CD14-positive monocyte (primary cell): ENCODE data around the gene FXYD3. TPM values are rescaled to one million over a fixed set of nuclear protein-coding genes. Genes with fewer than 3 reads are reported as not detected.

Source experiments
- DNase-seq, 3 donors: peaks; one replicate each; pipeline ENCODE4 v3.0.0-alpha.2; 2011 to 2022
- H2AFZ ChIP-seq: 2 replicates; pipeline ENCODE4 v1.6.0; 2012; ENCODE audit warnings: mild to moderate bottlenecking, low read depth, low read length, inconsistent platforms; ENCODE audit not compliant: insufficient read depth, poor library complexity, severe bottlenecking
- H3K27ac ChIP-seq, 2 donors: 1 replicate in 1 of 2; 2 replicates in 1 of 2; pipeline ENCODE4 v1.5.1; 2012 to 2013; ENCODE audit warnings: low read length in 2 of 2, control low read depth in 1 of 2, inconsistent platforms in 1 of 2, low read depth in 1 of 2, mild to moderate bottlenecking in 1 of 2
- H3K27me3 ChIP-seq, 2 donors: one replicate each; pipeline versions ENCODE4 v1.6.0 to v1.6.1; 2011 to 2013; ENCODE audit warnings: low read length in 2 of 2; ENCODE audit not compliant: control insufficient read depth in 2 of 2, insufficient read depth in 2 of 2
- H3K36me3 ChIP-seq, 2 donors: replicated peaks in 1 of 2; 1 replicate in 1 of 2; 2 replicates in 1 of 2; pipeline versions ENCODE4 v1.5.1 to v1.6.1; 2012 to 2013; ENCODE audit warnings: low read length in 2 of 2, control low read depth in 1 of 2, inconsistent platforms in 1 of 2, mild to moderate bottlenecking in 1 of 2; ENCODE audit not compliant: insufficient read depth in 2 of 2, control insufficient read depth in 1 of 2
- H3K4me1 ChIP-seq, 2 donors: 1 replicate in 1 of 2; 2 replicates in 1 of 2; pipeline versions ENCODE4 v1.5.1 to v1.6.1; 2012 to 2013; ENCODE audit warnings: low read length in 2 of 2, control low read depth in 1 of 2, inconsistent platforms in 1 of 2, mild to moderate bottlenecking in 1 of 2, moderate library complexity in 1 of 2; ENCODE audit not compliant: insufficient read depth in 2 of 2, control insufficient read depth in 1 of 2
- H3K4me2 ChIP-seq: replicated peaks from 2 replicates; pipeline ENCODE3; 2012; ENCODE audit warnings: low read length, moderate library complexity, mild to moderate bottlenecking; ENCODE audit not compliant: poor library complexity, severe bottlenecking; ENCODE audit errors: extremely low read depth
- H3K4me3 ChIP-seq, 3 experiments: fragments of 200-600 bp in 1 of 3; sonication (generic) in 1 of 3; replicated peaks in 1 of 3; 1 replicate in 2 of 3; 2 replicates in 1 of 3; pipeline ENCODE4 v1.5.1; 2011 to 2013; ENCODE audit warnings: low read length in 3 of 3, mild to moderate bottlenecking in 3 of 3, control low read depth in 2 of 3, low read depth in 2 of 3, inconsistent platforms in 1 of 3, moderate library complexity in 1 of 3
- H3K79me2 ChIP-seq: 2 replicates; pipeline ENCODE4 v1.6.0; 2012; ENCODE audit warnings: mild to moderate bottlenecking, control low read depth, inconsistent platforms, low read length, moderate library complexity; ENCODE audit not compliant: insufficient read depth
- H3K9ac ChIP-seq: 2 replicates; pipeline ENCODE4 v1.6.0; 2017; ENCODE audit warnings: low read length, mild to moderate bottlenecking; ENCODE audit not compliant: insufficient read depth, poor library complexity, severe bottlenecking
- H3K9me3 ChIP-seq, 2 donors: replicated peaks in 1 of 2; 1 replicate in 1 of 2; 2 replicates in 1 of 2; pipeline versions ENCODE4 v1.5.1 to v1.6.1; 2012 to 2013; ENCODE audit warnings: low read length in 2 of 2, control low read depth in 1 of 2; ENCODE audit not compliant: control insufficient read depth in 1 of 2, insufficient read depth in 1 of 2
- H4K20me1 ChIP-seq: 2 replicates; pipeline ENCODE4 v1.6.0; 2012; ENCODE audit warnings: mild to moderate bottlenecking, low read length, control low read depth, moderate library complexity; ENCODE audit not compliant: insufficient read depth
- H3K27ac Mint-ChIP-seq, 7 donors: one replicate each; pipeline ENCODE4 v1.8.0; 2020; ENCODE audit warnings: mild to moderate bottlenecking in 7 of 7, mixed read lengths in 7 of 7, moderate library complexity in 6 of 7, inconsistent platforms in 2 of 7
- H3K27me3 Mint-ChIP-seq, 3 donors: one replicate each; pipeline ENCODE4 v1.8.0; 2021 to 2022; ENCODE audit warnings: low read depth in 3 of 3, mild to moderate bottlenecking in 3 of 3, mixed read lengths in 3 of 3, moderate library complexity in 3 of 3, inconsistent platforms in 1 of 3
- H3K36me3 Mint-ChIP-seq, 2 donors: one replicate each; pipeline ENCODE4 v1.8.0; 2020; ENCODE audit warnings: mixed read lengths in 2 of 2, inconsistent platforms in 1 of 2, mild to moderate bottlenecking in 1 of 2
- H3K4me1 Mint-ChIP-seq: one replicate; pipeline ENCODE4 v1.8.0; 2020; ENCODE audit warnings: mild to moderate bottlenecking, mixed read lengths
- H3K4me3 Mint-ChIP-seq, 2 donors: one replicate each; pipeline ENCODE4 v1.8.0; 2020; ENCODE audit warnings: mild to moderate bottlenecking in 2 of 2, mixed read lengths in 2 of 2, moderate library complexity in 1 of 2
- H3K9me3 Mint-ChIP-seq, 7 donors: one replicate each; pipeline ENCODE4 v1.8.0; 2020 to 2022; ENCODE audit warnings: mixed read lengths in 7 of 7, mild to moderate bottlenecking in 6 of 7, moderate library complexity in 6 of 7, inconsistent platforms in 2 of 7
- WGBS: methylation state at CpG from one replicate; pipeline ENCODE4 v1.1.5; 2013; ENCODE audit warnings: missing lambda C conversion rate; ENCODE audit not compliant: insufficient coverage; 5-methylcytosine and 5-hydroxymethylcytosine counted together
- intact Hi-C, 2 donors: fragments of 100-400 bp; cut with micrococcal nuclease; formaldehyde crosslinking; loops; one replicate each; pipeline versions ENCODE4 v1.15.0 to v1.15.1; 2023
- polyA plus RNA-seq, 3 donors: library from polyadenylated mRNA; depleted of rRNA in 1 of 3; unstranded in 2 of 3; stranded (reverse) in 1 of 3; fragments of 300-500 nt in 2 of 3; fragments of >200 nt in 1 of 3; fragmentation: Illumina TruSeq in 2 of 3; gene quantifications; 1 replicate in 2 of 3; 2 replicates in 1 of 3; pipeline ENCODE4 v1.2.3, GENCODE V29; 2012 to 2021
- TF ChIP-seq, protein P1 (sequence below): fragments of 200-600 bp; IDR thresholded peaks from one replicate; pipeline ENCODE4 v1.8.0; 2022; ENCODE audit warnings: antibody characterized with exemption, mild to moderate bottlenecking

Gene FXYD3
- polyA plus RNA-seq, 3 donors = not detected

DNA sequence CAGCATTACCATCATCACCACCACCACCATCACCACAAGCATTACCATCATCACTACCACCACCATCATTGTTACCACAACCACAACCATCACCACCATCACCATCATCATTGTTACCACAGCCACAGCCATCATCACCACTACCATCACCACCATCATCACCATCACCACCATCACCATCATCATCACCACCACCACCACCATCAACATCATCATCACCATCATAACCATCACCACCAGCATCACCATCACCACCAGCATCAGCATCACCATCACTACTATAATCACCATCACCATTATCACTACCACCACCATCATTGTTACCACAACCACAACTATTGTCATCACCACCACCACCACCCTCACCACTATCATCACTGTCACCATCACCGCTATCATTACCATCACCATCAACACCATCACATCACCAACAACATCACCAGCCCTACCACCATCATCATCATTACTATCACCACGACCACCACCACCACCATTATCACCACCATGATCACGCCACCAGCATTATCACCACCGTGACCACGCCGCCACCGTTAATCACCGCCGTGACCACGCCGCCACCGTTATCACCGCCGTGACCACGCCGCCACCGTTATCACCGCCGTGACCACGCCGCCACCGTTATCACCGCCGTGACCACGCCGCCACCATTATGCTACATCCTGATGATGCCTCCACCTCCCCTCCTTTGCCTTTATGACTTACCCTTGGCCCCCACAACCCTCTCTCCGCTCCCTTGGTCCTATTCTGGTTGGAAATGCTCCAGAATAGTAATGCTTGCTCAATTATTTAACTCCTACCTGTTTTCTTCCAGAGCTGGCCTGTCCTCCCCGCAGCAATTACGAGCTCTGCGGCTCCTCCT lies 10.0 kb upstream of the FXYD3 start:
- Histone ChIP-seq H3K4me2 (no peak overlapping the region), H4K20me1 (no peaks in the 10 kb centered on the region), H3K9ac (no peak overlapping the region), H3K27ac (no peak overlapping the region), H3K27me3 (no peaks in the 10 kb centered on the region), H3K4me1 (no peaks in the 10 kb centered on the region), H2AFZ (no peak overlapping the region), H3K4me3 (no peak overlapping the region), H3K79me2 (no peaks in the 10 kb centered on the region), H3K36me3 (no peaks in the 10 kb centered on the region), H3K9me3 (peaks cover 12 to 17% of the 10 kb centered on the region in 2 donors)
- WGBS = 93% methylated on average over 26 of the region's 30 CpGs
- Mint-ChIP-seq H3K4me1 (no peaks in the 10 kb centered on the region), H3K4me3 (no peak overlapping the region), H3K27me3 (peaks cover 4 to 11% (median 5%) of the 10 kb centered on the region in 3 donors), H3K36me3 (no peaks in the 10 kb centered on the region), H3K27ac (peak overlapping the region in 1 of 7 donors; percentile 72), H3K9me3 (peaks cover 0 to 9% (median 2%) of the 10 kb centered on the region in 7 donors)
- TF ChIP-seq, protein P1, sequence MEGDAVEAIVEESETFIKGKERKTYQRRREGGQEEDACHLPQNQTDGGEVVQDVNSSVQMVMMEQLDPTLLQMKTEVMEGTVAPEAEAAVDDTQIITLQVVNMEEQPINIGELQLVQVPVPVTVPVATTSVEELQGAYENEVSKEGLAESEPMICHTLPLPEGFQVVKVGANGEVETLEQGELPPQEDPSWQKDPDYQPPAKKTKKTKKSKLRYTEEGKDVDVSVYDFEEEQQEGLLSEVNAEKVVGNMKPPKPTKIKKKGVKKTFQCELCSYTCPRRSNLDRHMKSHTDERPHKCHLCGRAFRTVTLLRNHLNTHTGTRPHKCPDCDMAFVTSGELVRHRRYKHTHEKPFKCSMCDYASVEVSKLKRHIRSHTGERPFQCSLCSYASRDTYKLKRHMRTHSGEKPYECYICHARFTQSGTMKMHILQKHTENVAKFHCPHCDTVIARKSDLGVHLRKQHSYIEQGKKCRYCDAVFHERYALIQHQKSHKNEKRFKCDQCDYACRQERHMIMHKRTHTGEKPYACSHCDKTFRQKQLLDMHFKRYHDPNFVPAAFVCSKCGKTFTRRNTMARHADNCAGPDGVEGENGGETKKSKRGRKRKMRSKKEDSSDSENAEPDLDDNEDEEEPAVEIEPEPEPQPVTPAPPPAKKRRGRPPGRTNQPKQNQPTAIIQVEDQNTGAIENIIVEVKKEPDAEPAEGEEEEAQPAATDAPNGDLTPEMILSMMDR = no peak
- intact Hi-C loops = no loop called here
- no peak for DNase-seq

DNA sequence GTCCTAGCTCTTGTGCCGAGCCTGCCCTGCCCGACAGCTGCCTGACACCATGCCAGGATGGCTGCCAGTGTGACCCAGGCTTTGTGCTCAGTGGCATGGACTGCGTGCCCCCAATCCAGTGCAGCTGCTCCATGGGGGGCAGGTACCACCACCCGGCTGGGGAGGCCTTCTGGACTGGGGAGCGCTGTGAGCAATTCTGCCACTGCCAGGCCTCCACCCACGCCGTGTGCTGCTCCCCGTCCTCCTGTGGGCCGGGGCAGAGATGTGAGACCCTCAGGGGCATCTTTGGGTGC lies 9.4 kb upstream of the FXYD3 start:
- DNase-seq = no peak
- Histone ChIP-seq H3K27ac (no peak overlapping the region), H3K9me3 (peaks cover 12 to 17% of the 10 kb centered on the region in 2 donors), H3K9ac (no peak overlapping the region), H3K27me3 (no peaks in the 10 kb centered on the region), H3K4me2 (no peak overlapping the region), H3K36me3 (no peaks in the 10 kb centered on the region), H4K20me1 (no peaks in the 10 kb centered on the region), H3K79me2 (no peaks in the 10 kb centered on the region), H3K4me3 (no peak overlapping the region), H2AFZ (no peak overlapping the region), H3K4me1 (no peaks in the 10 kb centered on the region)
- H3K9me3 Mint-ChIP-seq = peaks cover 0 to 9% (median 2%) of the 10 kb centered on the region in 7 donors
- WGBS = 96% methylated on average over 9 of the region's 9 CpGs
- H3K4me3 Mint-ChIP-seq = no peak overlapping the region
- H3K4me1 Mint-ChIP-seq = no peaks in the 10 kb centered on the region
- peak overlapping the region in 1 of 7 donors; percentile 72 for H3K27ac Mint-ChIP-seq
- peaks cover 4 to 11% (median 5%) of the 10 kb centered on the region in 3 donors for H3K27me3 Mint-ChIP-seq
- TF ChIP-seq, protein P1 = no peak
- intact Hi-C loops = no loop called here
- H3K36me3 Mint-ChIP-seq = no peaks in the 10 kb centered on the region
